ENCODE data around the gene SMYD4. TPM values are rescaled to one million over a fixed set of nuclear protein-coding genes. Genes with fewer than 3 reads are reported as not detected.

Gene SMYD4
- total and polyA plus RNA-seq, 9 donors, result 8.5 to 22.0 (median 16.3) TPM

GRCh38 chr17:1736348-1737281 lies 93.1 kb downstream of the SMYD4 start:
- DNase-seq, result peak; percentile 75 to 88 (median 85)
- no peak for TF ChIP-seq EP300 (IDR thresholded peaks at IDR 0.05)
- H3K4me1 ChIP-seq (ENCODE audit: insufficient read depth), result peaks cover 20% of the 10 kb centered on the region
- peak overlapping the region; percentile 70 to 73 for H3K27ac ChIP-seq
- 25 to 31% (median 25%) methylated on average over 19 to 25 of the region's 25 CpGs for WGBS, 3 donors
- intact Hi-C loops (cut with DNase I), result no loop called here
- H3K27me3 ChIP-seq, result no peaks in the 10 kb centered on the region
- H3K4me3 ChIP-seq, result no peak overlapping the region
- no peaks in the 10 kb centered on the region for H3K9me3 ChIP-seq
- no peaks in the 10 kb centered on the region for H3K36me3 ChIP-seq

DNA sequence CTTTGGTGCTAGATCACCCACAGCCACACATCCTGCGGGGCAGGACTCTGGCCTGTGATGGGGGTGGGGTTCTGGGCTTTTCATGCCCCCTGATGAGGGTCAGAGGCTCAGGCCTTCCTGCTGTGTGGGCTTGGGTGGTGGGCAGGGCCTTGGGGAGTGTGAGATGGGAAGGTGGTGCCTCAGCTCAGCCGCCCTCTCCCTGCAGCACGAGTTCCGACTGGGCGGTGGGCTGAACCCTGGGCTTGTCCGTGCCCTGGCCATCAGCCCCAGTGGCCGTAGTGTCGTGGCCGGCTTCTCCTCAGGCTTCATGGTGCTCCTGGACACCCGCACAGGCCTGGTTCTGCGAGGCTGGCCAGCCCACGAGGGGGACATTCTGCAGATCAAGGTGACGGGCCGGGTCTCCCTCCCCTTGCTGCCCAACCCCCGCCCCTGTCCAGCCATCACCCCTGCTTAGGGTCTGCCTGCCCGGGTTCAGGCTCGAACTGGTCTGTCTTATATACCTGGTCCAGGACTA lies 93.8 kb downstream of the SMYD4 start:
- TF ChIP-seq EP300 (IDR thresholded peaks at IDR 0.05) (no peak), POLR2A (IDR thresholded peaks at IDR 0.05) (no peak)
- TF ChIP-seq, protein P1, sequence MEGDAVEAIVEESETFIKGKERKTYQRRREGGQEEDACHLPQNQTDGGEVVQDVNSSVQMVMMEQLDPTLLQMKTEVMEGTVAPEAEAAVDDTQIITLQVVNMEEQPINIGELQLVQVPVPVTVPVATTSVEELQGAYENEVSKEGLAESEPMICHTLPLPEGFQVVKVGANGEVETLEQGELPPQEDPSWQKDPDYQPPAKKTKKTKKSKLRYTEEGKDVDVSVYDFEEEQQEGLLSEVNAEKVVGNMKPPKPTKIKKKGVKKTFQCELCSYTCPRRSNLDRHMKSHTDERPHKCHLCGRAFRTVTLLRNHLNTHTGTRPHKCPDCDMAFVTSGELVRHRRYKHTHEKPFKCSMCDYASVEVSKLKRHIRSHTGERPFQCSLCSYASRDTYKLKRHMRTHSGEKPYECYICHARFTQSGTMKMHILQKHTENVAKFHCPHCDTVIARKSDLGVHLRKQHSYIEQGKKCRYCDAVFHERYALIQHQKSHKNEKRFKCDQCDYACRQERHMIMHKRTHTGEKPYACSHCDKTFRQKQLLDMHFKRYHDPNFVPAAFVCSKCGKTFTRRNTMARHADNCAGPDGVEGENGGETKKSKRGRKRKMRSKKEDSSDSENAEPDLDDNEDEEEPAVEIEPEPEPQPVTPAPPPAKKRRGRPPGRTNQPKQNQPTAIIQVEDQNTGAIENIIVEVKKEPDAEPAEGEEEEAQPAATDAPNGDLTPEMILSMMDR (IDR thresholded peaks at IDR 0.05), result no peak
- 79 to 80% (median 80%) methylated on average over 16 to 17 of the region's 17 CpGs for WGBS, 3 donors
- Histone ChIP-seq H3K4me3 (no peak overlapping the region), H3K27ac (peak overlapping the region; percentile 70 to 73), H3K27me3 (no peaks in the 10 kb centered on the region), H3K36me3 (no peaks in the 10 kb centered on the region), H3K9me3 (no peaks in the 10 kb centered on the region), H3K4me1 (ENCODE audit: insufficient read depth) (peaks cover 24% of the 10 kb centered on the region)
- DNase-seq, result peak in 1 of 5 donors; percentile 49
- intact Hi-C loops (cut with DNase I), result no loop called here

GRCh38 chr17:1735418-1735817 lies 94.3 kb downstream of the SMYD4 start:
- intact Hi-C loops (cut with DNase I), result no loop called here
- Histone ChIP-seq H3K4me3 (no peak overlapping the region), H3K27ac (peak overlapping the region in 1 of 2 donors; percentile 73), H3K27me3 (no peaks in the 10 kb centered on the region), H3K9me3 (no peaks in the 10 kb centered on the region), H3K4me1 (ENCODE audit: insufficient read depth) (peaks cover 28% of the 10 kb centered on the region), H3K36me3 (no peaks in the 10 kb centered on the region)
- TF ChIP-seq EP300 (IDR thresholded peaks at IDR 0.05), result no peak
- TF ChIP-seq, protein P1 (IDR thresholded peaks at IDR 0.05), result no peak
- no peak for TF ChIP-seq POLR2A (IDR thresholded peaks at IDR 0.05)
- 96 to 99% (median 97%) methylated on average over 10 of the region's 10 CpGs for WGBS, 3 donors
- peak in 1 of 5 donors; percentile 40 for DNase-seq

DNA sequence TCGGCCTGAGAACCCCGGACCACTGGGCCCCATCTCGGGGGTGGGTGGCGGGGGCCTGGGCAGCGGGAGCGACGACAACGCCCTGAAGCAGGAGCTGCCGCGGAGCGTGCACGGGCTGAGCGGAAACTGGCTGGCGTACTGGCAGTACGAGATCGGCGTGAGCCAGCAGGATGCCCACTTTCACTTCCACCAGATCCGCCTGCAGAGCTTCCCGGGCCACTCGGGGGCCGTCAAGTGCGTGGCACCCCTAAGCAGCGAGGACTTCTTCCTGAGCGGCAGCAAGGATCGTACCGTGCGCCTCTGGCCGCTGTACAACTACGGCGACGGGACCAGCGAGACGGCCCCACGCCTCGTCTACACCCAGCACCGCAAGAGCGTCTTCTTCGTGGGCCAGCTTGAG lies 95.9 kb downstream of the SMYD4 start:
- Histone ChIP-seq H3K4me3 (no peak overlapping the region), H3K4me1 (ENCODE audit: insufficient read depth) (peaks cover 35% of the 10 kb centered on the region), H3K9me3 (no peaks in the 10 kb centered on the region), H3K36me3 (no peaks in the 10 kb centered on the region), H3K27me3 (no peaks in the 10 kb centered on the region), H3K27ac (peak overlapping the region; percentile 12 to 58)
- peak in 2 of 5 donors; percentile 44 to 48 for DNase-seq
- intact Hi-C loops (cut with DNase I), result no loop called here
- no peak for TF ChIP-seq EP300 (IDR thresholded peaks at IDR 0.05)
- TF ChIP-seq POLR2A (IDR thresholded peaks at IDR 0.05), result no peak
- TF ChIP-seq, protein P1 (IDR thresholded peaks at IDR 0.05), result no peak
- WGBS, 3 donors, result 93 to 95% (median 94%) methylated on average over 37 to 38 of the region's 38 CpGs
